BLaER1 treated with 17β-estradiol and CSF1 and Interleukin-3, amounts not matched to agents 10 nM and 100 nM (cell line): ENCODE data around the gene KRT14.
A peak's percentile ranks its signal among the peaks of the same experiment; 100 is the strongest.
"Not testable (repeated sequence)": the region's sequence is repeated elsewhere in the genome, so short reads cannot be mapped to it uniquely, and the experiment has no call there.

Source experiments
- H3K27ac ChIP-seq, 11 experiments: shearing (Covaris generic); formaldehyde crosslinking; 2 replicates each; pipeline ENCODE4 v1.8.1; 2022
- H3K27me3 ChIP-seq, 11 experiments: shearing (Covaris generic); formaldehyde crosslinking; 2 replicates each; pipeline ENCODE4 v1.8.1; 2022
- H3K36me3 ChIP-seq, 11 experiments: shearing (Covaris generic); formaldehyde crosslinking; 2 replicates each; pipeline ENCODE4 v1.8.1; 2022
- H3K4me1 ChIP-seq, 10 experiments: shearing (Covaris generic); formaldehyde crosslinking; 2 replicates each; pipeline ENCODE4 v1.8.1; 2022
- H3K4me2 ChIP-seq, 11 experiments: shearing (Covaris generic); formaldehyde crosslinking; 2 replicates each; pipeline ENCODE4 v1.8.1; 2022
- H3K4me3 ChIP-seq, 10 experiments: shearing (Covaris generic); formaldehyde crosslinking; 2 replicates each; pipeline ENCODE4 v1.8.1; 2022
- H3K9ac ChIP-seq, 11 experiments: shearing (Covaris generic); formaldehyde crosslinking; 2 replicates each; pipeline ENCODE4 v1.8.1; 2022
- H3K9me3 ChIP-seq, 11 experiments: shearing (Covaris generic); formaldehyde crosslinking; replicated peaks in 1 of 11; 2 replicates each; pipeline ENCODE4 v1.8.1; 2022
- H4K20me1 ChIP-seq, 11 experiments: shearing (Covaris generic); formaldehyde crosslinking; 2 replicates each; pipeline ENCODE4 v1.8.1; 2022
- Cebpa-rat ChIP-seq, 11 experiments: shearing (Covaris generic); IDR thresholded peaks; 2 replicates each; pipeline ENCODE4 v1.8.1; 2022

KRT14 gene

GRCh38 chr17:41629826-41630670, 43.4 kb upstream of the KRT14 start:
- H3K27ac ChIP-seq: no peak overlapping the region
- H3K4me2 ChIP-seq: peak overlapping the region in 2 of 11 experiments; percentile 44; a peak in 3 of 22 replicates

GRCh38 chr17:41629316-41629715, 42.6 kb upstream of the KRT14 start:
- TF ChIP-seq Cebpa-rat (IDR thresholded peaks at IDR 0.05): no peak
- Histone ChIP-seq H3K9me3 (no peaks in the 10 kb centered on the region), H4K20me1 (no peaks in the 10 kb centered on the region; a peak in 1 of 22 replicates), H3K36me3 (no peaks in the 10 kb centered on the region), H3K4me2 (peak overlapping the region in 1 of 11 experiments; percentile 19; a peak in 1 of 22 replicates), H3K4me1 (peaks cover 5 to 17% (median 6%) of the 10 kb centered on the region in 10 experiments), H3K27ac (no peak overlapping the region), H3K9ac (no peak overlapping the region), H3K27me3 (no peaks in the 10 kb centered on the region), H3K4me3 (no peak overlapping the region)

More at GRCh38 chr17:41629826-41630670, 43.4 kb upstream of the KRT14 start:
- no peaks in the 10 kb centered on the region; a peak in 1 of 22 replicates for H4K20me1 ChIP-seq
- no peaks in the 10 kb centered on the region for H3K27me3 ChIP-seq
- no peak overlapping the region for H3K4me3 ChIP-seq
- no peak overlapping the region for H3K9ac ChIP-seq
- no peaks in the 10 kb centered on the region for H3K36me3 ChIP-seq
- H3K4me1 ChIP-seq: peaks cover 0 to 12% (median 0%) of the 10 kb centered on the region in 10 experiments; a peak in 4 of 20 replicates
- TF ChIP-seq Cebpa-rat (IDR thresholded peaks at IDR 0.05): no peak
- no peaks in the 10 kb centered on the region for H3K9me3 ChIP-seq

DNA sequence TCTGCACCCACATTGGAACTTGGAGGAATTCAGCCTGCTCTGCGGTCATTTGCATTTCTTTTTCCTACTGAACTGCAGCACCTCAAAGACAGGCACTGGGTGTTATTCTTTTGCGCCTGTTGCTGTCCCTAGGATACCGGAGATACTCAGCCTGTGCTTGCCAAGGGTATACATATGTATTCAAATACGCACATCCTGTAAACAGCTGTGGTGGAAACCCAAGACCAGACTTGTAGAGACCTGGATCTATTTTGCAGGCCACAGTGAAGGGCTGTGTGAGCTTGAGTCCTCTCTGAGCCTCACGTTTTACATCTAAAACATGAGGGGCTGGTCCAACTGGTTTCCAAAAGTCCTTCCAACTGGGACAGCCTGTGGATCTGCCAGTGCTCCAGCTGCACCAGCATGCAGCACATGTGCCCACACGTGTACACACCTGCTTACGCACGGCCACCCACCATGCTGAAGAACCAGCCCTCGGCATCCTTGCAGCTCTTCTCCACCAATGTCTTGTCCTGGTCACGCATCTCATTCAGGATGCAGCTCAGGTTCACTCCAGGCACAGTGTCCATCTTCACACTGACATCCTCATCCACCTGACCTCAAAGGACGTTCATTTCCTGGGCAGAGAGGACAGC, 42.0 kb upstream of the KRT14 start:
- H3K4me2 ChIP-seq, H3K9me3 ChIP-seq, H4K20me1 ChIP-seq, H3K27ac ChIP-seq, H3K4me3 ChIP-seq, H3K27me3 ChIP-seq, H3K36me3 ChIP-seq, H3K9ac ChIP-seq: not testable (repeated sequence)
- peaks cover 7 to 20% (median 10%) of the 10 kb centered on the region in 10 experiments for H3K4me1 ChIP-seq

- not testable (repeated sequence) for H3K4me3 ChIP-seq, H3K9me3 ChIP-seq, H3K9ac ChIP-seq, H3K27ac ChIP-seq, H3K36me3 ChIP-seq, H4K20me1 ChIP-seq, H3K27me3 ChIP-seq, H3K4me2 ChIP-seq
- peaks cover 7 to 20% (median 13%) of the 10 kb centered on the region in 10 experiments for H3K4me1 ChIP-seq
Measured at GRCh38 chr17:41628073-41628370, 41.3 kb upstream of the KRT14 start.

DNA sequence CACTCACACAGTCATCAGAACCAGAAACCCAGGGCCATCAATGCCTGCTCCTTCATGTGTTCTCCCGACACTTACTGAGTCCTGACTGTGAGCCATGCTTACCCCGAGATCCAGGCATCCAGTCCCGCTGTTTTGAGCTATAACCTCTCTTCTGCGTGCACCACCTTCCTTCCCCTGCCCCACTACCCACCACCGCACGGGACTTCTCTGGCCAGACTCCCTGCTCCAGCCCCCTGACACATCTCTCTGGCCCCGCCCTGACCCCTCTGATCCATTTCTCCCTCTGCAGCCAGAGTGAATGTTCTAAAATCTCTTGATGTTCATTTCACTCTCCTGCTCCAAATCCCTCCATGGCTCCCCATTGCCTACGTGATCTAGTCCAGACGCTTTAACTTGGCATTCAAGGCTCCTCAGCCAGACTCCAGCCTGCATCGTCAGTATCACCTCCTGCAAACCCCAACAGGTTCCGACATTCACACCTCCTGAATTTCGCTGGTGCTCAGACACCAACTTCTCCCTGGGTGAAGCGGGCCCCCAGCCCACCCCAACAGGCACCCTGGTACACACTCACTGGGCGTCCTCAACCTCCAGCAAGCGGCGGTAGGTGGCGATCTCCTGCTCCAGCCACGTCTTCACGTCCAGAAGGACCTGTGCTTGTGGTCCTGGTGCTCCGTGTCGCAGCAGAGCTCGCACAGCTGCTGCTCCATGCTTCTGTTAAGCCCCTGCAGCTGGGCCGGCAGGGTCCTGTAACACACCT, 40.8 kb upstream of the KRT14 start:
- no peak overlapping the region for H3K4me3 ChIP-seq
- H3K4me2 ChIP-seq: no peak overlapping the region
- TF ChIP-seq Cebpa-rat (IDR thresholded peaks at IDR 0.05): no peak
- H3K27me3 ChIP-seq: no peaks in the 10 kb centered on the region
- H3K27ac ChIP-seq: no peak overlapping the region
- H3K9ac ChIP-seq: no peak overlapping the region
- H4K20me1 ChIP-seq: no peaks in the 10 kb centered on the region
- no peaks in the 10 kb centered on the region for H3K36me3 ChIP-seq
- no peaks in the 10 kb centered on the region for H3K9me3 ChIP-seq
- H3K4me1 ChIP-seq: peaks cover 7 to 20% (median 13%) of the 10 kb centered on the region in 10 experiments

GRCh38 chr17:41626914-41627295, 40.2 kb upstream of the KRT14 start:
- H3K27ac ChIP-seq, H3K9ac ChIP-seq, H3K4me3 ChIP-seq, H3K36me3 ChIP-seq, H4K20me1 ChIP-seq, H3K9me3 ChIP-seq, H3K4me2 ChIP-seq, H3K27me3 ChIP-seq: not testable (repeated sequence)
- H3K4me1 ChIP-seq: peaks cover 7 to 20% (median 13%) of the 10 kb centered on the region in 10 experiments

- H3K9ac ChIP-seq, H3K27me3 ChIP-seq, H3K4me3 ChIP-seq, H3K9me3 ChIP-seq, H3K4me2 ChIP-seq, H4K20me1 ChIP-seq, H3K27ac ChIP-seq, H3K36me3 ChIP-seq: not testable (repeated sequence)
- H3K4me1 ChIP-seq: peaks cover 7 to 20% (median 13%) of the 10 kb centered on the region in 10 experiments
Measured at GRCh38 chr17:41626028-41626913, 39.6 kb upstream of the KRT14 start.

- no peaks in the 10 kb centered on the region for H3K9me3 ChIP-seq
- H4K20me1 ChIP-seq: no peaks in the 10 kb centered on the region
- H3K4me1 ChIP-seq: peaks cover 7 to 20% (median 13%) of the 10 kb centered on the region in 10 experiments
- H3K4me3 ChIP-seq: no peak overlapping the region
- H3K4me2 ChIP-seq: no peak overlapping the region
- no peak overlapping the region for H3K27ac ChIP-seq
- TF ChIP-seq Cebpa-rat (IDR thresholded peaks at IDR 0.05): no peak
- H3K9ac ChIP-seq: no peak overlapping the region
- H3K27me3 ChIP-seq: no peaks in the 10 kb centered on the region
- H3K36me3 ChIP-seq: no peaks in the 10 kb centered on the region
Measured at GRCh38 chr17:41625602-41626001, 38.9 kb upstream of the KRT14 start.
